Gastrocnemius medialis (tissue), 4 donors: ENCODE results near the gene MGMT.

ENCODE experiments used
- CTCF ChIP-seq, 5 experiments: fragments of 450-650 bp in 3 of 5; fragments of 200-600 bp in 2 of 5; sonication (generic) in 2 of 5; IDR thresholded peaks in 4 of 5; conservative IDR thresholded peaks in 1 of 5; 1 replicate in 4 of 5; 2 replicates in 1 of 5; pipeline ENCODE4 v1.5.1; 2016 to 2019; ENCODE audit warnings: antibody characterized with exemption in 5 of 5, mild to moderate bottlenecking in 3 of 5, moderate library complexity in 3 of 5
- POLR2A ChIP-seq, 2 donors: fragments of 450-650 bp; IDR thresholded peaks; one replicate each; pipeline ENCODE4 v1.6.1; 2017; ENCODE audit warnings: antibody characterized with exemption in 2 of 2, mild to moderate bottlenecking in 2 of 2, moderate library complexity in 2 of 2

GRCh38 chr10:129424978-129425377, 42.1 kb upstream of the MGMT start:
- TF ChIP-seq CTCF (IDR thresholded peaks at IDR 0.05 in 4 of 5, conservative IDR thresholded peaks at IDR 0.05 in 1 of 5), result no peak
- no peak for TF ChIP-seq POLR2A (IDR thresholded peaks at IDR 0.05)
